Erythroblast (primary cell): ENCODE measurements around the gene CDC16.

Experiments used
- DNase-seq, 2 experiments: peaks; one replicate each; lab custom pipeline; 2025; lab: John Stamatoyannopoulos, UW
- GATA1 ChIP-seq: IDR thresholded peaks from 2 replicates; pipeline ENCODE4 v1.6.1; 2011; ENCODE audit warnings: low read depth, mild to moderate bottlenecking, control low read depth, low read length, moderate library complexity
- POLR2A ChIP-seq: IDR thresholded peaks from 2 replicates; pipeline ENCODE4 v1.6.1; 2011; ENCODE audit warnings: mild to moderate bottlenecking, low read length

Gene CDC16

GRCh38 chr13:114281351-114282040 is 46.8 kb downstream of the CDC16 start, which contains the start of gene UPF3A:
TSS of gene UPF3A (plus strand) at chr13:114281601. CDS start at chr13:114281640, 39 bp downstream.
- DNase-seq, result peak; percentile 95 to 97
- TF ChIP-seq POLR2A (peak; percentile 80), GATA1 (no peak)

GRCh38 chr13:114282041-114282670 is 47.5 kb downstream of the CDC16 start:
- peak; percentile 88 to 92 for DNase-seq
- TF ChIP-seq POLR2A (no peak), GATA1 (no peak)

- DNase-seq, result peak; percentile 33 to 37
- no peak for TF ChIP-seq GATA1
- no peak for TF ChIP-seq POLR2A
Measured at GRCh38 chr13:114283576-114283975, 48.9 kb downstream of the CDC16 start.

- DNase-seq, result no peak
Measured at GRCh38 chr13:114284680-114285079, 50.0 kb downstream of the CDC16 start.

GRCh38 chr13:114285166-114285808 is 50.6 kb downstream of the CDC16 start:
- TF ChIP-seq GATA1, result no peak
- TF ChIP-seq POLR2A, result no peak
- no peak for DNase-seq

More at GRCh38 chr13:114284680-114285079, 50.0 kb downstream of the CDC16 start:
- TF ChIP-seq GATA1 (no peak), POLR2A (no peak)

GRCh38 chr13:114286808-114287207 is 52.1 kb downstream of the CDC16 start:
- TF ChIP-seq POLR2A (no peak), GATA1 (no peak)
- DNase-seq, result no peak

GRCh38 chr13:114288157-114288591 is 53.5 kb downstream of the CDC16 start:
- no peak for DNase-seq
- TF ChIP-seq GATA1 (no peak), POLR2A (no peak)

- TF ChIP-seq POLR2A (no peak), GATA1 (no peak)
Measured at GRCh38 chr13:114296448-114296847, 61.8 kb downstream of the CDC16 start.

GRCh38 chr13:114296902-114297301 is 62.2 kb downstream of the CDC16 start:
- TF ChIP-seq GATA1, result no peak
- TF ChIP-seq POLR2A, result no peak
- no peak for DNase-seq

More at GRCh38 chr13:114296448-114296847, 61.8 kb downstream of the CDC16 start:
- DNase-seq, result no peak

GRCh38 chr13:114298866-114299265 is 64.2 kb downstream of the CDC16 start:
- TF ChIP-seq POLR2A (no peak), GATA1 (no peak)
- no peak for DNase-seq

- TF ChIP-seq POLR2A, result no peak
- no peak for TF ChIP-seq GATA1
- DNase-seq, result no peak
Measured at GRCh38 chr13:114299604-114300305, 65.1 kb downstream of the CDC16 start.

- no peak for TF ChIP-seq GATA1
- no peak for TF ChIP-seq POLR2A
Measured at GRCh38 chr13:114303700-114304327, 69.1 kb downstream of the CDC16 start.

More at GRCh38 chr13:114303700-114304327, 69.1 kb downstream of the CDC16 start:
- DNase-seq, result no peak
